GM12874 (cell line): Measurements from ENCODE around the gene OVCH1.

Experiments used
- TF ChIP-seq, protein P1 (sequence below): IDR thresholded peaks from 2 replicates; pipeline ENCODE4 v1.5.1; 2011; ENCODE audit warnings: low read depth, mild to moderate bottlenecking, control low read depth, low read length, moderate library complexity; ENCODE audit not compliant: insufficient read depth

Gene OVCH1

DNA sequence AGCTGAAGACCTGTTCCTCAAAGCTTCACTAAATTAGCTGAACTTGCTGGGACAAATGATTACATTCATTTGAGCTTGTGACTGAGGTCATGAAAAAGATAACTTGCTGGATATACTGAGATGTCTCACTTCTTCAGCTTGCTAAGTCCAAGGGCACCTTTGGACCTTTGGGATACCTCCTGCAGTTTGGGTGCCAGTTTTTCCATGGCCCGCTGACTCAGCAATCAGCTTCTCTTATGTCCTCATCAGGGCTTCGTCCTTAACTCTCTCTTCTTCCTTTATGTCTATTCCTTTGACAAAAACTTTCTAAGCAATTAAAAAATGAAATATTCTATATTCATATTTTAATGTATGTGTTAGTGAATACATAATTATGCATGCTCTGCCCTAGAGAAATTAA, 45.6 kb downstream of the OVCH1 start:
- TF ChIP-seq, protein P1, sequence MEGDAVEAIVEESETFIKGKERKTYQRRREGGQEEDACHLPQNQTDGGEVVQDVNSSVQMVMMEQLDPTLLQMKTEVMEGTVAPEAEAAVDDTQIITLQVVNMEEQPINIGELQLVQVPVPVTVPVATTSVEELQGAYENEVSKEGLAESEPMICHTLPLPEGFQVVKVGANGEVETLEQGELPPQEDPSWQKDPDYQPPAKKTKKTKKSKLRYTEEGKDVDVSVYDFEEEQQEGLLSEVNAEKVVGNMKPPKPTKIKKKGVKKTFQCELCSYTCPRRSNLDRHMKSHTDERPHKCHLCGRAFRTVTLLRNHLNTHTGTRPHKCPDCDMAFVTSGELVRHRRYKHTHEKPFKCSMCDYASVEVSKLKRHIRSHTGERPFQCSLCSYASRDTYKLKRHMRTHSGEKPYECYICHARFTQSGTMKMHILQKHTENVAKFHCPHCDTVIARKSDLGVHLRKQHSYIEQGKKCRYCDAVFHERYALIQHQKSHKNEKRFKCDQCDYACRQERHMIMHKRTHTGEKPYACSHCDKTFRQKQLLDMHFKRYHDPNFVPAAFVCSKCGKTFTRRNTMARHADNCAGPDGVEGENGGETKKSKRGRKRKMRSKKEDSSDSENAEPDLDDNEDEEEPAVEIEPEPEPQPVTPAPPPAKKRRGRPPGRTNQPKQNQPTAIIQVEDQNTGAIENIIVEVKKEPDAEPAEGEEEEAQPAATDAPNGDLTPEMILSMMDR, result no peak

DNA sequence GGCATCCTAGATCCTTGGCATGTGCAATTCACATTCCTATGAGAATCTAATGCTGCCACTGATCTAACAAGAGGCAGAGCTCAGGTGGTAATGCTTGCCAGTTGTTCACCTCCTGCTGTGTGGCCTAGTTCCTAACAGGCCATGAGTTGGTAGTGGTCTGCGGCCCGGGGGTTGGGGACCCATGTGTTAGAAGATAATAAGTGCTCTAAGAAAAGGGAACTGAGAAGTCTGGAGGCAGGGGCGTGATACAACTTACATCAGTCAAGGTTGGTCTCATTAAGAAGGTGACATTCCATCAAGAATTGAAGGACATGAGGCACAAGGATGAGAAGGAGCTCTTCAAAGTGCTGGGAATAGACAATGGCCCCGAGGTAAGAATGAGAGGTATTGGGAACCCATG, 49.3 kb downstream of the OVCH1 start:
- TF ChIP-seq, protein P1, result no peak

DNA sequence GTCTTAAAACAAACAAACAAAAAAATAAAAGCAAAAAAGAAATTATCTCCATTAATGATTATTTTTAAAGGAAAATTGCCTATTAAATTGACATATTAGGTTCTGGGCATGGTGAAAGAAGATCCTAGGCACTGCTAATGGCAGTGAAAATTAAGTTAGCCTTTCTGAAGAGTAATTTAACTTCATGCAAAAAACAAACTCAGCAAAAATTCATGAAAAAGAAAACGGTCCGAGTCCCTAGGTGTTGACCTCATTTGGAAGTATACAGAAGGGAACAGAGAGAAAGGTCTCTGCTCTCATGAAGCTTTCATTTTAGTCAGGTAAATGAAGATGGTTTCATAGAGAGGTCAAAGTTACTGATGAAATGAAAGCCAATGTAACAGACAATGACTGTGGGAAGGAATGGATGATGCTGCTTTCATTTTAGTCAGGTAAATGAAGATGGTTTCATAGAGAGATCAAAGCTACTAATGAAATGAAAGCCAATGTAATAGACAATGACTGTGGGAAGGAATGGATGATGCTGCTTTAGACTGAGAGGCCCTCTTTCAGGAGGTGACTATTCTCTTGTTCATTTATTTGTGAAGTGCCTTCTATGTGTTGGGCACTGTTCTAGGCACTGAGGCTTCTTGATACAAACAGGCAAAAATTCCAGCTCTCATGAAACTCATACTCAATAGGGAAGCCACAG, 50.1 kb downstream of the OVCH1 start:
- TF ChIP-seq, protein P1, result no peak

DNA sequence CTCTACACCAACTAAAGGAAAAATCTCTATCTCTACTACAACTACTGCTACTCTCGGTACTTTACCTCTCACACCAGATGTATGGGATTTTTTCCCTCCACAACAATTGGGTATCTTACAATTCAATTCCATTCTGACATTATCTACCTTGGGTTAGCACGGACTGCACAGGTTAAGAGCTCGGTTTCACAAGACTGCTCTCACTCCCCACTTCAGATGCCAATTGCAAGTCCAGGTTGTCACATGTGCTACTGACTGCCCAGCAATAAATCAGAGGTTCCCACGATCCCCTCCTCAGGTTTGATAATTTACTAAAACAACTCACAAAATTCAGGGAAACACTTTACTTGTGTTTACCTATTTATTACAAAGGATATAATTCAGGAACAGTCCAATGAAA, 58.0 kb downstream of the OVCH1 start:
- TF ChIP-seq, protein P1, result no peak

DNA sequence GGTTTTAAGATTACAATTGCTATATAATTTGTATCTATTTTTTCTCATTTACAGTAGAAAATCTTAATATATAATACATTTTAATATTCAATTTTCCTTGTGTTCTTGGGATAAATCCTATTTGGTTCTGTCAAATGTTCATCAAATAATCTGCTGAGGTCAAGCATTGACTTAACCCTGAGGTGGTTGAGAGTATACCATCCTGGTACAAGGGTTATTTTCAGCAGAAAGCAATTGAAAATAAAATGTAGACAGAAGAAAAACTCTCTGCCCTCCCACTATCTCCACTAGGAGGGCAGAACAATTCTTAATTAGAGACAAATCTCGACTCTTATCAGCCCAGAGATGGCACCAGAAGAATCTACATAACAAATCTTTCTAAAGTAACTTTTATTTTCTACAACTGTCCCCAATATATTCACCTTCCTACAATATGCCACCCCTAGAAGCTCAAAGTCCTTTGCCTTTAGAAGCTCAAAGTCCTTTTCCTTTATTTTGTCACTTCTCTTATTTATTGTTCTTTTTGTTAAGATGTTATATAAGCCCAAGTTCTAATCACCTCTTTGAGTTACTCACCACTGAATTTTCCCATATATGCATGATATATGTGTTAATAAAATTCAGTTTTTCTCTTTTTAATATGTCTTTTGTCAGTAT, 58.6 kb downstream of the OVCH1 start:
- TF ChIP-seq, protein P1, result no peak

DNA sequence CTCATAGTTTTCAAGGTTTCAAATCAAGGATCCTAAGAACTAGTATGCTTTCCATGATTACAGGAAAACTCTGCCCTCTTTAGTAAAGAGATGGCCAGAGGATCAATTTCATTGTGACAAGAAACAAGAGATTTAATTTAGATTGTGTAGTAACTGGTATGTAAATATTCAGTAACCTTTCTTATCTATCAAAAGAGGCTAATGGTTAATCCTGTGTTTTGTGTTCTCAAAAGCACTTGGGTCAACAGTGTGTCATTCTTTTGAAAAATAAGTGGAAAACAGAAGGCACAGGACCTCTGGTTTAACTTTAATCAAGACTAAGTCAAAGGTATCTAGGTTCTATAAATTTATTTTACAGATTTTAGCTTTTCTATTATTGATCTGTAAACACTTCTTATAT, 59.9 kb downstream of the OVCH1 start:
- TF ChIP-seq, protein P1, result no peak

DNA sequence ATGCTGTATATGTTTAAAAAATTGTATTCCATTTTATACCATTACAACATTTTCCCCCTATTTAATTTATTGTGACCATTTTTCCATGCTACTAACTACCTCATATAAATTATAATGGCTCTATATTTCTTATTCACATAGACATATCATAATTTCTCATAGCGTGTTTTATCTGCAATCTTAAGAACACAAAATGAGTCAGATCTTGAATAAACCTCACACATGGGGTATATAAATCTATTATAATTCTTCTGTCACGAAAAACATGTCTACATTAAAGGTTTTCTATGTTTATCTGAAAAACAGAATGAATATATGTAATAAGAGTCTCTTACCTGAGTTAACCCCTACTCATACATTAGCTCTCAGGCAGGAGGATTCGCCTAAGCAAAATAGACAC, 66.0 kb downstream of the OVCH1 start:
- TF ChIP-seq, protein P1, result no peak
